Stomach (tissue), 9 donors: ENCODE results near the gene AGAP3. TPM values are rescaled to one million over a fixed set of nuclear protein-coding genes. Genes with fewer than 3 reads are reported as not detected.
"Not testable (repeated sequence)": the region's sequence is repeated elsewhere in the genome, so short reads cannot be mapped to it uniquely, and the experiment has no call there.

Source experiments
- DNase-seq, 2 donors: peaks; one replicate each; pipeline versions ENCODE4 v3.0.0 to v3.0.0-alpha.2; 2013 to 2019
- H3K27ac ChIP-seq, 5 donors: fragments of 200-600 bp in 4 of 5; sonication (generic) in 4 of 5; one replicate each; pipeline ENCODE4 v1.5.1; 2013 to 2019; ENCODE audit warnings: mild to moderate bottlenecking in 1 of 5, moderate library complexity in 1 of 5
- H3K27me3 ChIP-seq, 3 donors: fragments of 200-600 bp; sonication (generic); one replicate each; pipeline ENCODE4 v1.5.1; 2017 to 2019; ENCODE audit warnings: mixed run types in 1 of 3
- H3K36me3 ChIP-seq, 4 donors: fragments of 200-600 bp; sonication (generic); 1 replicate in 3 of 4; 2 replicates in 1 of 4; pipeline ENCODE4 v1.5.1; 2016 to 2019
- H3K4me1 ChIP-seq, 4 donors: fragments of 200-600 bp; sonication (generic); one replicate each; pipeline ENCODE4 v1.5.1; 2016 to 2019
- H3K4me3 ChIP-seq, 4 donors: fragments of 200-600 bp; sonication (generic) in 3 of 4; one replicate each; pipeline ENCODE4 v1.5.1; 2016 to 2019; ENCODE audit warnings: mild to moderate bottlenecking in 1 of 4
- H3K9me3 ChIP-seq, 4 donors: fragments of 200-600 bp; sonication (generic); one replicate each; pipeline ENCODE4 v1.5.1; 2016 to 2019
- EP300 ChIP-seq: sonication (generic); formaldehyde crosslinking; IDR thresholded peaks from one replicate; pipeline ENCODE4 v1.6.1; 2017; ENCODE audit warnings: antibody characterized with exemption
- POLR2A ChIP-seq, 4 donors: fragments of 450-650 bp; IDR thresholded peaks; one replicate each; pipeline ENCODE4 v1.6.1; 2016; ENCODE audit warnings: antibody characterized with exemption in 4 of 4, control low read depth in 2 of 4, mild to moderate bottlenecking in 1 of 4, moderate library complexity in 1 of 4
- POLR2AphosphoS5 ChIP-seq, 3 donors: sonication (generic); formaldehyde crosslinking; IDR thresholded peaks; one replicate each; pipeline ENCODE4 v1.6.1; 2016; ENCODE audit warnings: antibody characterized with exemption in 3 of 3
- WGBS, 5 donors: extraction: QIAGEN DNeasy Blood & Tissue Kit in 3 of 5; methylation state at CpG; one replicate each; pipeline versions ENCODE4 v1.1.5 to v1.1.7; 2013 to 2018; 5-methylcytosine and 5-hydroxymethylcytosine counted together
- intact Hi-C: fragments of 100-400 bp; cut with DNase I; formaldehyde crosslinking; loops from one replicate; pipeline ENCODE4 v1.15.1; 2023; ENCODE audit warnings: low total_unique reads
- polyA plus RNA-seq, 3 donors: library from polyadenylated mRNA; stranded (reverse); fragments of 200-250 nt; gene quantifications; one replicate each; pipeline ENCODE4 v1.2.3, GENCODE V29; 2013
- total RNA-seq, 5 donors: library from RNA; depleted of rRNA; stranded (reverse); fragments of >200 nt; gene quantifications; one replicate each; pipeline versions ENCODE4 v1.1.0 to v1.2.3, GENCODE V29; 2014 to 2016
- TF ChIP-seq, protein P1 (sequence below), 7 experiments: fragments of 450-650 bp in 4 of 7; fragments of 200-600 bp in 3 of 7; sonication (generic) in 3 of 7; IDR thresholded peaks; one replicate each; pipeline ENCODE4 v1.5.1; 2016 to 2019; ENCODE audit warnings: antibody characterized with exemption in 7 of 7, control low read depth in 2 of 7, mild to moderate bottlenecking in 1 of 7
- donor health status: healthy with polysubstance abuse.
- donor health status: Bipolar disorder and iron deficiency.
- donor health status: healthy.

The AGAP3 gene
- total and polyA plus RNA-seq, 8 donors: 32.5 to 342 (median 53.3) TPM

DNA sequence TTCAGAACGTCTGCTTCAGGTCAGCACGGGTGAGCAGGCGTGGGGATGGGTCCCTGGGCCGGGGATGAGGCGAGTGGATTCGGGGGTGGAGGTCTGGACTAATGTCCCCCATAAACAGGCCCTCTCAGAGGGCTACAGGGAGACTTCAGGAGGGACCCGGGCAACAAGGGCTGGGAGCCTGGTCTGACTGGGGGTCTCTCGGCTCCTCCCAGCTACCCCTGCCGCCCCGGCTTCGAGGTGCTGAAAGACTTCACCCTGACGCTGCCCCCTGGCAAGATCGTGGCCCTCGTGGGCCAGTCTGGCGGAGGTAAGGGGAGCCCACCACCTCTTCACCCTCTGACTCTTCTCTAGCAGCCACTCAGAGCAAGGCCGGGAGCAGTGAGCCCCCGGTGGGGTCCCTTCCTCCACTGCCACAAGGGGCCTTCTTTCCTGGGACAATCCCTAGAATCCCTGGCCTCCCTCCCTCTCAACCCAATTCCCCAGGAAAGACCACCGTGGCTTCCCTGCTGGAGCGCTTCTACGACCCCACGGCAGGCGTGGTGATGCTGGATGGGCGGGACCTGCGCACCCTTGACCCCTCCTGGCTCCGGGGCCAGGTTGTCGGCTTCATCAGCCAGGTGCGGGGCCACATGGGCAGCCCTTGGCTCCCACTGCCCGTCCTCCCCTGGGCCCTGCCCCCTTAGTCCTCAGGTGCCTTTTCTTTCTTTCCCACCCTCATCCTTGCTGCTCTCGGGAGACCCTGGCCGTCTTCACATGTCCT lies 45.5 kb upstream of the AGAP3 start:
- Histone ChIP-seq H3K27ac (peak overlapping the region in 1 of 5 donors; percentile 75), H3K4me3 (no peak overlapping the region), H3K9me3 (no peaks in the 10 kb centered on the region), H3K36me3 (peaks cover 12 to 75% (median 61%) of the 10 kb centered on the region in 4 donors), H3K27me3 (no peaks in the 10 kb centered on the region), H3K4me1 (peaks cover 12 to 22% (median 17%) of the 10 kb centered on the region in 4 donors)
- 89 to 93% (median 91%) methylated on average over 19 to 30 of the region's 30 CpGs for WGBS, 5 donors
- TF ChIP-seq POLR2AphosphoS5 (IDR thresholded peaks at IDR 0.05): no peak
- TF ChIP-seq, protein P1, sequence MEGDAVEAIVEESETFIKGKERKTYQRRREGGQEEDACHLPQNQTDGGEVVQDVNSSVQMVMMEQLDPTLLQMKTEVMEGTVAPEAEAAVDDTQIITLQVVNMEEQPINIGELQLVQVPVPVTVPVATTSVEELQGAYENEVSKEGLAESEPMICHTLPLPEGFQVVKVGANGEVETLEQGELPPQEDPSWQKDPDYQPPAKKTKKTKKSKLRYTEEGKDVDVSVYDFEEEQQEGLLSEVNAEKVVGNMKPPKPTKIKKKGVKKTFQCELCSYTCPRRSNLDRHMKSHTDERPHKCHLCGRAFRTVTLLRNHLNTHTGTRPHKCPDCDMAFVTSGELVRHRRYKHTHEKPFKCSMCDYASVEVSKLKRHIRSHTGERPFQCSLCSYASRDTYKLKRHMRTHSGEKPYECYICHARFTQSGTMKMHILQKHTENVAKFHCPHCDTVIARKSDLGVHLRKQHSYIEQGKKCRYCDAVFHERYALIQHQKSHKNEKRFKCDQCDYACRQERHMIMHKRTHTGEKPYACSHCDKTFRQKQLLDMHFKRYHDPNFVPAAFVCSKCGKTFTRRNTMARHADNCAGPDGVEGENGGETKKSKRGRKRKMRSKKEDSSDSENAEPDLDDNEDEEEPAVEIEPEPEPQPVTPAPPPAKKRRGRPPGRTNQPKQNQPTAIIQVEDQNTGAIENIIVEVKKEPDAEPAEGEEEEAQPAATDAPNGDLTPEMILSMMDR (IDR thresholded peaks at IDR 0.05): no peak
- no peak for TF ChIP-seq EP300
- no peak for TF ChIP-seq POLR2A (IDR thresholded peaks at IDR 0.05)
- intact Hi-C loops: no loop called here
- no peak for DNase-seq

DNA sequence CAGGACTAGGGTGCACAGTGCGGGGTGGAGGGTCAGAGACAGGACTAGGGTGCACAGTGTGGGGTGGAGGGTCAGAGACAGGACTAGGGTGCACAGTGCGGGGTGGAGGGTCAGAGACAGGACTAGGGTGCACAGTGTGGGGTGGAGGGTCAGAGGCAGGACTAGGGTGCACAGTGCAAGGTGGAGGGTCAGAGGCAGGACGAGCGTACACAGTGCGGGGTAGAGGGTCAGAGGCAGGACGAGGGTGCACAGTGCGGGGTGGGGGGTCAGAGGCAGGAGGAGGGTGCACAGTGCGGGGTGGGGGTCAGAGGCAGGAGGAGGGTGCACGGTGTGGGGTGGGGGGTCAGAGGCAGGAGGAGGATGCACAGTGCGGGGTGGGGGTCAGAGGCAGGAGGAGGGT lies 42.8 kb upstream of the AGAP3 start:
- peaks cover 6 to 56% (median 47%) of the 10 kb centered on the region in 4 donors for H3K36me3 ChIP-seq
- H3K27ac ChIP-seq, H3K4me3 ChIP-seq, intact Hi-C loops, H3K27me3 ChIP-seq, H3K9me3 ChIP-seq, DNase-seq: not testable (repeated sequence)
- WGBS, 5 donors: 84 to 93% (median 91%) methylated on average over 8 to 10 of the region's 10 CpGs
- peaks cover 18 to 33% (median 25%) of the 10 kb centered on the region in 4 donors for H3K4me1 ChIP-seq

DNA sequence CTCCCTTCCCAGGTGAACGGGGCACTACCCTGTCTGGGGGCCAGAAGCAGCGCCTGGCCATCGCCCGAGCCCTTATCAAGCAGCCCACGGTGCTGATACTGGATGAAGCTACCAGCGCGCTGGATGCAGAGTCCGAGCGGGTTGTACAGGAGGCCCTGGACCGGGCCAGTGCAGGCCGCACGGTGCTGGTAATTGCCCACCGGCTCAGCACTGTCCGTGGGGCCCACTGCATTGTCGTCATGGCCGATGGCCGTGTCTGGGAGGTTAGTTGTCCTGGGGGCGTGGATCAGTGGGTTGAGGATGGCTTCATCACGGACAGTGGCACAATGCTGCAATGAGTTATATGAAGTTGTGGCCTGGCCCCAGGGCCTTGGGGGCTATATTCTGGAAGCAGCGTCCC lies 42.3 kb upstream of the AGAP3 start:
- no peak for DNase-seq
- intact Hi-C loops: no loop called here
- no peak overlapping the region for H3K4me3 ChIP-seq
- no peaks in the 10 kb centered on the region for H3K27me3 ChIP-seq
- H3K36me3 ChIP-seq: peaks cover 6 to 56% (median 47%) of the 10 kb centered on the region in 4 donors
- no peaks in the 10 kb centered on the region for H3K9me3 ChIP-seq
- 90 to 94% (median 93%) methylated on average over 19 to 20 of the region's 20 CpGs for WGBS, 5 donors
- H3K4me1 ChIP-seq: peaks cover 13 to 27% (median 20%) of the 10 kb centered on the region in 4 donors
- TF ChIP-seq POLR2AphosphoS5 (IDR thresholded peaks at IDR 0.05): no peak
- no peak for TF ChIP-seq EP300
- TF ChIP-seq, protein P1 (IDR thresholded peaks at IDR 0.05): no peak
- TF ChIP-seq POLR2A (IDR thresholded peaks at IDR 0.05): no peak
- H3K27ac ChIP-seq: no peak overlapping the region

DNA sequence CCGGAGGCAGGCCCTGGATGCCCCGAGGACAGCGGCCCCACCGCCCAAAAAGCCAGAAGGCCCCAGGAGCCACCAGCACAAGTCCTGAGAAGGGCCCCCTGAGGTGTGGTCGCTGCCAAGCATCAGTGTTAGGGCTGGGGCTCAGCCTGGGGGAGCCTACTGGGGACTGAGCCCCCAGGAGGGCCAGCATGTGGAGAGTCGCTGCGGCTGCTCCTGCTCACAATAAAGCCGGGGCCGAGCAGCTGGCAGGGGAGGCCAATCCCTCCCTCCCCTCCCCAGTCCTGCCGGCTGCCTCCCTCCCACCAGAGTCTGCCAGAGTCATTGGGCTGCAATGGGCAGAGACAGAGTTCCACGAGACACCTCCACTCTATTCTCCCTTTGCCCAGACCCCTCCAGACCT lies 41.0 kb upstream of the AGAP3 start:
- H3K36me3 ChIP-seq: peaks cover 6 to 56% (median 47%) of the 10 kb centered on the region in 4 donors
- WGBS, 5 donors: 83 to 94% (median 89%) methylated on average over 2 to 11 of the region's 11 CpGs
- intact Hi-C loops: no loop called here

More for the DNA sequence above, 41.0 kb upstream of the AGAP3 start:
- TF ChIP-seq, protein P1 (IDR thresholded peaks at IDR 0.05): no peak
- TF ChIP-seq POLR2AphosphoS5 (IDR thresholded peaks at IDR 0.05): no peak
- TF ChIP-seq POLR2A (IDR thresholded peaks at IDR 0.05): no peak
- no peak for TF ChIP-seq EP300
- DNase-seq: no peak
- no peaks in the 10 kb centered on the region for H3K9me3 ChIP-seq
- H3K4me1 ChIP-seq: peaks cover 5 to 17% (median 9%) of the 10 kb centered on the region in 4 donors
- peaks cover 0 to 5% (median under 1%) of the 10 kb centered on the region in 3 donors for H3K27me3 ChIP-seq
- H3K4me3 ChIP-seq: no peak overlapping the region
- no peak overlapping the region for H3K27ac ChIP-seq
